KOPT-K1 (cell line): Measurements from ENCODE around the gene CLDN34.

Experiments used
- H3K27ac ChIP-seq: fragments of 200-600 bp; sonication (generic); 2 replicates; pipeline ENCODE4 v1.5.1; 2016; ENCODE audit warnings: antibody characterized with exemption, mild to moderate bottlenecking, low read depth, low read length; ENCODE audit not compliant: poor library complexity, severe bottlenecking
- H3K36me3 ChIP-seq: fragments of 200-600 bp; sonication (generic); 2 replicates; pipeline ENCODE4 v1.5.1; 2017; ENCODE audit warnings: antibody characterized with exemption, mild to moderate bottlenecking, low read length, moderate library complexity; ENCODE audit not compliant: insufficient read depth
- H3K9me3 ChIP-seq: fragments of 200-600 bp; sonication (generic); 2 replicates; pipeline ENCODE4 v1.5.1; 2017; ENCODE audit warnings: antibody characterized with exemption, low read length, mild to moderate bottlenecking; ENCODE audit not compliant: insufficient read depth, poor library complexity, severe bottlenecking

CLDN34 gene

DNA sequence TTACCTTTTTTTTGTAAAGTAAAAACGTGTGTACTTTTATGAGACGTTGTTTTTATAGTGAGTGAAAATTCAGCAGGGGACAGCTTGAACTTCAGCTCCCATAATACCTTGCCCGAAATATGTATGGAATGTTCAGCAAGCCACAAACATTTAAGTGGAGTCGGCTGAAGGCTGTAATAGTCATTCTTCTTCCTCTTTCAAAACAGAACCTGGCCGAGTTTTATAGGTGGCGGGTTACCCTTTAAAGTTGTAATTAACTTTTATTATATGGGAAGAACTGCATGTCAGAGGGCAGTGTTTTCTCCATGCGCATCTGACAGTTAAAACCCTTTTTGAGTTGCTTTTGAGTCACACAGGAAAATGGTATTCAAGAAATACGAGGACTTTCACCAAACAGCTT lies 50.7 kb downstream of the CLDN34 start:
- no peak overlapping the region for H3K27ac ChIP-seq
- no peaks in the 10 kb centered on the region for H3K36me3 ChIP-seq

More for the DNA sequence above, 50.7 kb downstream of the CLDN34 start:
- H3K9me3 ChIP-seq: no peaks in the 10 kb centered on the region
